MV-4-11 (cell line): Measurements from ENCODE around the gene IGSF23.
"Not testable (repeated sequence)": the region's sequence is repeated elsewhere in the genome, so short reads cannot be mapped to it uniquely, and the experiment has no call there.

ENCODE experiments used
- DNase-seq: peaks from one replicate; lab custom pipeline; 2025; lab: John Stamatoyannopoulos, UW

The IGSF23 gene

GRCh38 chr19:44666852-44667556 lies 53.6 kb downstream of the IGSF23 start:
- no peak for DNase-seq

DNA sequence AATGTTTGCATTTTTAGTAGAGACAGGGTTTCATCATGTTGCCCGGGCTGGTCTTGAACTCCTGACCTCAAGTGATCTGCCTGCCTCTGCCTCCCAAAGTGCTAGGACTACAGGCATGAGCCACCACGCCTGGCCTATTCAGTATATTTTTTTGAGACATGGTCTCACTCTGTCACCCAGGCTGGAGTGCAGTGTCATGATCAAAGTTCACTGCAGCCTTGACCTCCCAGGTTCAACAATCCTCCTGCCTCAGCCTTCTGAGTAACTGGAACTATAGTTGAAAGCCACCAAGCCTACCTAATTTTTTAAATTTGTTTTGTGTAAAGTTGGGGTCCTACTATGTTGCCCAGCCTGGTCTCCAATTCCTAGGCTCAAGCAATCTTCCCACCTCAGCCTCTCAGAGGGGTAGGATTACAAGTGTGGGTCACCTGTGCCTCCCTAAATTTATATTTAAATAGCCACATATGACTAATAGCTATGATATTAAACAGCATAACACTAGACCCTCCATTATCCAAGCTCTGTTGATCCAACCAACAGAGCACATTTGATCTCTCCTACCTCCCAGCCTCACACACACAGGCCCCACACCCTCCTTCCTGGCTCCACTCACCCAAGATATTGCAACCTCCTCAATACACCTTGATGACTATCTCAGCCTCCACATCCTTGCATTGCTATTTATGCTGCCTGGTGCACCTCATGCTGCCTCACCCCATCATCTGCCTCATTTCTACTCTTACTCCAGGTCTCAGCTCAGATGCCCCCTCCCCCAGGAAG lies 55.8 kb downstream of the IGSF23 start:
- DNase-seq, result no peak

- DNase-seq, result not testable (repeated sequence)
These were observed 56.7 kb downstream of the IGSF23 start for GRCh38 chr19:44670027-44670426.

GRCh38 chr19:44671400-44671799 lies 58.0 kb downstream of the IGSF23 start, which contains the start of gene CEACAM19:
Gene CEACAM19 (plus strand): TSS chr19:44671482. CDS start chr19:44671932, 450 bp downstream.
- no peak for DNase-seq

GRCh38 chr19:44672226-44672625 lies 58.9 kb downstream of the IGSF23 start:
- no peak for DNase-seq

- no peak for DNase-seq
These were observed 60.1 kb downstream of the IGSF23 start for GRCh38 chr19:44673510-44673909.

GRCh38 chr19:44675521-44675920 lies 62.2 kb downstream of the IGSF23 start:
- no peak for DNase-seq

DNA sequence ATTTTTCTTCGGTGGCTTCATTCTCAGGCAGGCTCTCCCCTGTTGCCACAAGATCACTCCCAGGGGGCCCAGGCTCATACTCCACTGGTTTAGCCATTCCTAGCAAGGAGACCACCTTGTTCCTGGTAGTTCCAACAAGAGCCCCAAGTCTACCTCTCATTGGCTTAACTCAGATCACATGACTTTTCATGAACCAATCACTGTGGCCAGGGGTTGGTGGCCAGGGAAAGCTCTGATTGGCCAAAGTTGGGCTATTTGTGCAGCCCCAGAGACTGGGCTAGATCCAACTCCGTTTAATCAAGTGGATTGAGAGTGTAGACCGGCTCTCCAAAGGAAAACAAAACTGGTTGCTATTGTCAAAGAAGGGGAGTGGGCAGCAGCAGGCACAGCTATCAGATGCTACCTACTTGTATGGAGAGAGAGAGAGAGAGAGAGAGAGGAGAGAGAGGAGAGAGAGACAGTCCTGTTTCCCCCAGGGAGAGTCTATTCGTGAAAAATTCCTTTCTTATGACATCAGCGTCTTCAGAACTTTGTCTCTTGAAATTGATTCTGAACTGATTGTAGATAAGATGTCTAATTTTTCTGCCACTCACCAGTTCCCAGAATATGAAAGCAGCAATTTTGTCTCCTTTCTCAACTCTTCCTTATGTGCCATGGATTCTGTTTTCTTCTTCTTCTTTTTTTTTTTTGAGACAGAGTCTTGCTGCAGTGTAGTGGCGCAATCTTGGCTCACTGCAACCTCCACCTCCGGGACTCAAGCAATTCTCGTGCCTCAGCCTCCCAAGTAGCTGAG lies 63.9 kb downstream of the IGSF23 start:
- DNase-seq, result peak; percentile 62

DNA sequence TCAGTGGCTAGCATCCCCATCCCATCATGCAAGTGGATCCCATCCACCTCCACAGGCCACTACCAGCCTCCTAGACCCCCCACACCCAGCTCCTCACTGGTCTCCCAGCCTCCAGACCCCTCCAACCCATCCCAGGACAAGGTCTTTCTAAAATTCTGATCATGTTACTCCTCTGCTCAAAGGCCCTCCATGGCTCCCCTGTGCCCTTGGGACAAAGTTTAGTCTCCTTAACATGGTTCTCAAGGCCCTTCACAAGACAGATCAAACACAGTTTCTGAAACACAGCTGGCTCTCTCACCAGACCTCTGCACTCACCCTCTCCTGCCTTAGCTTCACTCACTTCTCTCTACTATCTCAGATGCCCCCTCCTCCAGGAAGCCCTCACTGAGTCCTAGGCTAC lies 67.2 kb downstream of the IGSF23 start:
- DNase-seq, result no peak

DNA sequence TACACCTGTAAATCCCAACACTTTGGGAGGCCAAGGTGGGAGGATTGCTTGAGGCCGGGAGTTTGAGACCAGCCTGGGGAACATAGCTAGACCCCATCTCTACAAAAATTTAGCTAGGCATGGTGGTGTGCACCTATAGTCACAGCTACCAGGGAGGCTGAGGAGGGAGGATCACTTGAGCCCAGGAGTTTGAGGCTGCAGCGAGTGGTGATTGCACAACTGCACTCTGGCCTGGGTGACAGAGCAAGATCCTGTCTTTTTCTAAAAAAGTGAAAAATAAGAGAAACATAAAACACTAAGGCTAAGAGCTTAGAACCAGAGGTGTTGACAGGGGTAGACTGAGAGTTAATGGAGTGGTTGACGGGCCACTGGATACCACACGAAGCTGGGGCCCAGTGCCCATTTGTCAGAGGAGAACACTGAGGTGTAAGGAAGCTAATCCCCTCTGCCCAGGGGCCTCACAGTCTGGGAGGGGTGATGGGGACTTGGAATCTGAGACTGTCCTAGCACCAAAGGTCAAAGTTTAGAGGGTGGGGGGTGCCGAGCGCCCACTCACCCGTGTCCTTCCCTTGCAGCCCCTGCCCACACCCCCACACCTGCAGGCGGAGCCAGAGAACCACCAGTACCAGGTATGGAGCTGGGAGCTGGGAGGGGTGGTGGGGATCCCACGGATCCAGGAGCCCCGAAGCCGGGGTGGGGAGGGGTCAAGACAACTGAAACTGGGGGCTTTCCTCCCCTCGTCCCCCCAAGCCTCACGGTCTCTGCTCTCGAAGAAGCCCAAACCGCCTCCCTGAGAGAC lies 68.8 kb downstream of the IGSF23 start:
- no peak for DNase-seq

- peak; percentile 30 for DNase-seq
These were observed 69.4 kb downstream of the IGSF23 start for GRCh38 chr19:44682807-44683206.

DNA sequence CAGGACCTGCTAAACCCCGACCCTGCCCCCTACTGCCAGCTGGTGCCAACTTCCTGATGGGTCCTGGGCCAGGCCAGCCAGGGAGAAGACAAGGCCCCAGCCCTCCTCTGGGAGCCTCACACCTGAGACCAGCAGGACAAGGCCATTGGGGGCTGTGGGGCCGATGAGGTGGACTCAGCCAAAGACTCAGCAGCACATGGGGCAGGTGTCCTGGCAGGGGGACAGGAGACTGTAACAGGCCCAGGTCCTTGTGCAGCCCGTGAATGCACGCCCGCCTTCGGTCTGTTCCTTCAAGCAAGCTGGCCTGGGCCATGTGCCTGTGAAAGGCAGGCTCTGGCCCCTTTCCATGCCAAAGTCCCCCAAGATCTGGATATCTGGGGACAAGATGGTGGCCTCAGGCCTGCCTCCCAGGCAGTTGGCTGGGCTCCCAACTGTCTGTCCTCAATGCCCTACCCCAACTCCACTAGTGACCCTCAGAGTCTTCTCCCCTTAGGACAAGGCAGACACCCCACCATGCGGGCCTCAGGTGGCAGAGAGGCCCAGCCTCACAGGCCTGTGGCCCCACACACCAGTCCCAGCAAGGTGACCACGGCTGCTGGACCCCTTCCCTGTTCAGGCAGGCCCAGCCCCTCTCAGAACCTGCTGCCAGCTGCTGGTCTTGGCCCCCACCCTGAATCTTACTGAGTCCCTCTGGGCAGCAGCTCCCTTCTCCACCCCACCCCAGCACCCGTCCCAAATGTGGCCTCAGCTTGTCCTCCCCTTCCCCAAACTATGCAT lies 70.3 kb downstream of the IGSF23 start:
- no peak for DNase-seq

- DNase-seq, result not testable (repeated sequence)
These were observed 71.0 kb downstream of the IGSF23 start for GRCh38 chr19:44684396-44684795.

- DNase-seq, result peak; percentile 48
These were observed 71.8 kb downstream of the IGSF23 start for GRCh38 chr19:44684892-44685863.

DNA sequence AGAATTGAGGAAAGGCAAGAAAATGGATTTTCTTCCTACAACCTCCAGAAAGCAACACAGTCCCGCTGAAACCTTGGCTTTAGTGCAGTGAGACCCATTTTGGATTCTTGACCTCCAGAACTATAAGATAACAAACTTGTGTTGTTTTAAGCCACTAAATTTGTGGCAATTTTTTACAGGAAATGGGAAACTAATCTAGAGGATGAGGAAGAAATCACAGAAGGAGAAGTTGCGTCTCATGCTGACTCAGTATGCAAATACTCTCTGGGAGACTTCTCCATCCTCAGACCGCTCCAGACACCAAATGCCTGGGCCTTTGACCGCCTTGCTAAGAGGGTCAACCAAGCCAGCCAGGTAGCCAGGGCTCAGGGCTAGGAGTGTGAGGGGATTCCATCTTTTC lies 72.5 kb downstream of the IGSF23 start:
- DNase-seq, result peak; percentile 78
